ENCODE measurements around the gene KIRREL3.

DNA sequence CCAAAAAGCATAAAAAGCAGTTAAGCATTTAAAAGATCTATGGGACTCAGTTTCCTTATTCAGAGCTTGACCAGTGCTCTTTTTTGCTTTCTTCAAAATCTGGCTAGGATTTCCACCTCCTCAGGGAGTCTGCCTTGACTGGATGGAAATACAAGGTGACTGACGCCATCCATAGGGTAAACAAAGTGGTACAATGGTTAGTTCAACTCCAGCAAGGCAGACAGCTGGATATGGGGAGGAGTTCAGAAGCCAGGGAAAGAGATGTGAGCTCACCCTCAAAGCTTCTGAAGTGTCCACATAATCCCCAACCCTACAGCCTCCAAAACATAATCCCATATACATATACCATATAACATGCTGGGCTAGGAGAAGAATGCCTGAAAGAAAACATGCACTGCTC, 52.0 kb downstream of the KIRREL3 start:
- TF ChIP-seq CTCF (IDR thresholded peaks at IDR 0.05) (no peak), POLR2A (IDR thresholded peaks at IDR 0.05) (no peak)

All from prostate gland (tissue), 2 donors.